HG02981 (cell line): ENCODE data around the gene NUDT6.
"Not testable (repeated sequence)": the region's sequence is repeated elsewhere in the genome, so short reads cannot be mapped to it uniquely, and the experiment has no call there.

Source experiments
- ATAC-seq: cut with Tn5 transposase; IDR thresholded peaks from one replicate; pipeline ENCODE4 v1.9.1; 2021; ENCODE audit warnings: mild to moderate bottlenecking, moderate library complexity; ENCODE audit not compliant: unreplicated experiment

NUDT6 gene, protein sequence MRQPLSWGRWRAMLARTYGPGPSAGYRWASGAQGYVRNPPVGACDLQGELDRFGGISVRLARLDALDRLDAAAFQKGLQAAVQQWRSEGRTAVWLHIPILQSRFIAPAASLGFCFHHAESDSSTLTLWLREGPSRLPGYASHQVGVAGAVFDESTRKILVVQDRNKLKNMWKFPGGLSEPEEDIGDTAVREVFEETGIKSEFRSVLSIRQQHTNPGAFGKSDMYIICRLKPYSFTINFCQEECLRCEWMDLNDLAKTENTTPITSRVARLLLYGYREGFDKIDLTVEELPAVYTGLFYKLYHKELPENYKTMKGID

DNA sequence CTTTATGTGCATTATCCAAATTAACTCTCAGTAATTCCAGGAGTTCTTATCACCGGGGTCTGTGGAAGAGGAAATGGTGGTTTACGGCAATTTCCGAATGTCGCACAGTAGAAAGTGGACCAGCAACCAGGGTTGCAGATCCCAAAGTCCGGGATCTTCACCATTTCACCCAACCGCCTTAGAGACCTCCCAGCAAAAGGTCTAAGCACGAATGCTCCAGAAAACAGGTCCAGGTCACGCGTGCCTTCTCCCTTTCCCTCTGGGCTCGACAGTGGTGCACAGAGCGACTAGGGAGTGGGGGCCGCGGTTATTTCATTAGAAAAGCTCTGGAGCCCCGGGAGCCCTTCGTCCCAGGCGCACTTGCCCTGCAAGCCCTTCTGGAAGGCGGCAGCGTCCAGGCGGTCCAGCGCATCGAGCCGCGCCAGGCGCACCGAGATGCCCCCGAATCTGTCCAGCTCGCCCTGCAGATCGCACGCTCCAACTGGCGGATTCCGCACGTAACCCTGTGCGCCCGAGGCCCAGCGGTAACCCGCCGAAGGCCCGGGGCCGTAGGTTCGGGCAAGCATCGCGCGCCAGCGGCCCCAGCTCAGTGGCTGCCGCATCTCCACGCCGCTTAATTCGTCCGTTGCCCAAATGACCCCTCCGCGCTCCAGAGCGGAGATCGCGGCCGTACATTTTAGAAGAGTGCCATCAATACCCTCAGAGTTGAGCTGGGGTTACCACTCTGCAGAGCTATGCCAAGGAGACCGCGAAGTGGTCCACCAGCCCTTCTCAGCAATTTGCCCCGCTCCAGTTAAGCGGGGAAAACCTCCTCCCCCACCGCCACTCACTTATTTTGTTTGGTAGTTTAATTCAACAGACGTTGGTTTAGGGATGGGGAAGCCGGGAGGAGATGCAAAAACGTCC, at the start of gene NUDT6:
TSS of gene NUDT6 (minus strand) at position 627 of the 906 bp plus-strand sequence. CDS start at position 602, 25 bp downstream.
- ATAC-seq = peak; percentile 57

DNA sequence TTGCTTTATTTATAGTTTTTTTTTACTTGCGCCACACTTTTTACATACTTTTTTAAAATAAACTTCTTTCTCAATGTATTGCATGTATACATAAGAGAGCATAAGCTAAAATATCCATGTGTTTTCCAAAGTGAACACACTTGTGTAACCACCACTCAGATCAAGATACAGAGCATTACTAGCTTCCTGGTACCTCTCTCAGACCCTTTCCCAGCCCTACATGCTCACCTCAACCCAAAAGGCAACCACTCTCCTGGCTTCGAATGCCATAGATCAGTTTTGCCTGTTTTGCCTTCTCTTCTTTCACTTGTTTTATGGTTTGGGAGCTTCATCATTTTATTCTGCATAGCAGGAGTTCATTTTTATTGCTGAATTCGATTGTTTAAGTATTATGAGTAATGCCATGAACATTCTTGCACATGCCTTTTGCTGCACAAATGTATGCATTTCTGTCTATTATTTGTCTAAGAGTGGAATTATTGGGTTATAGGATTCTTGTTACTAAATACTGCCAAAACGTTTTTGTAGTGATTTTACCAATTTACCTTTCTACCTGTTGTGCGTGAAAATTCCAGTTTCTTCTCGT, 45.9 kb upstream of the NUDT6 start:
- ATAC-seq = no peak

DNA sequence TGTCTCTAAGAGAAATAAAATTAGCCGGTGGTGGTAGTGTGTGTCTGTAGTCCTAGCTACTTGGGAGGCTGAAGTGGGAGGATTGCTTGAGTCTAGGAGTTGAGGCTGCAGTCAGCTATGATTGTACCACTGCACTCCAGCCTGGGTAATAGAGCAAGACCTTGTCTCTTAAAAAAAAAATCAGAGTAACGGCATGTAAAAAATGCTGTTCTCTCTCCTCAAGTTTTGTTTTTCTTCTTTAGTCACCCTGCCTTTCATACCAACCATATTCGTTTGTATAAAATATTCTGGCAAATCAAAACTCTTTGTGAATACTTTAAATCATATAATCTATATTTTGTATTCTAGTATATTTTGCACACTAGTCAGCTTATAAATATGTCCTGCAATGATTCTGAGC, 44.8 kb upstream of the NUDT6 start:
- ATAC-seq = no peak

DNA sequence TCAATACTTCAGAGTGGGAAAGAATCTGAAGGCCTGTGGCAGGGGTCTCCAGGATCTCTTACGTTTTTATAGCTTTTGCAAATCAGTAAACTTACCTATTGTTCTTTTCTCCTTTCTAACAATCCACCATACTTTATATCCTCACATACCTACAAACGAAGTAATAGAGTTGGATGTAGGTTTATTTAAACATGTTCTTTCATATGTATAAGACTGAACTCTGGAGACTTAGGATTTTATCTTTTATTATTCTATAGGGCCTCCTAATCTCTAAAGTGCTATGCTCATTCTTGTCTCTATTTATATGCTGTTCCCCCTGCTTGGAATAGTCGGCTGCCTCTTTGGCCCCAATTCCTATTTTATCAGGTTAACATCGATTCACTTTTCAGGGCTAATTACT, 43.8 kb upstream of the NUDT6 start:
- ATAC-seq = no peak

DNA sequence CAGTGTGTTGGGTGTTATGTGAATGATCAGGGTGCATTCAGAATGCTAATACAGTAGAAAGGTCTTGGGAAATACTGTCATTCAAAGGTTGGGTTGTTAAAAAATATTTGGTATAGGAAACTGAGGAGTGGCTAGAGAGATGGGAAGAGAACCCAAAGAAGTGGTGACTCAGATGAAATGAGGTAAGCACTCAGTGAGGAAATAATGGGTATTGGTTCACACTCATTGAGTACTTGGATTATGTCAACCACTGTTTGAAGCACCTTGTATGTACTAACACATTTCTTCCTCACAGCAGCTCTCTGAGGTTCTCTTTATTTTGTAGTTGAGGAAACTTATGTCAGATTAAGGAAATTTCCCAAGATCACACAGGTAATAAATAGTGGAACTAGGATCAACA, 40.8 kb upstream of the NUDT6 start:
- no peak for ATAC-seq

DNA sequence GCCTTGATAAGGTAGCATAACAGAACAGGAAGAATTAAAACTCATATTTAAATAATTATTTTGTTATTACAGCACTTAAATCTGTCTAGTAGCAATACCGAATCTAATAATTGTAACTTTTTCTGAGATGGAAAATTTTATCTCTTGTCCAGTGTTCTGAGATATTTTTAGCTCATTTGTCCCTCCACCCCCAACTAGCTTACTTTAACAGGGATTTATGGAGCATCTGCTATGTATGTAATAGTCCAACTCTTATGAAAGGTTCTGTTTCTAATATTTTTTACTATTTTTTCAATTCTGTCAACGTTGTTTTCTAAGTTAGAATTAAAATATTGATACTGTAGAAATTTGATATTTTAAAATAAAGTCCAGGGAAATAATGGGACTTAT, 38.2 kb upstream of the NUDT6 start:
- ATAC-seq = no peak

DNA sequence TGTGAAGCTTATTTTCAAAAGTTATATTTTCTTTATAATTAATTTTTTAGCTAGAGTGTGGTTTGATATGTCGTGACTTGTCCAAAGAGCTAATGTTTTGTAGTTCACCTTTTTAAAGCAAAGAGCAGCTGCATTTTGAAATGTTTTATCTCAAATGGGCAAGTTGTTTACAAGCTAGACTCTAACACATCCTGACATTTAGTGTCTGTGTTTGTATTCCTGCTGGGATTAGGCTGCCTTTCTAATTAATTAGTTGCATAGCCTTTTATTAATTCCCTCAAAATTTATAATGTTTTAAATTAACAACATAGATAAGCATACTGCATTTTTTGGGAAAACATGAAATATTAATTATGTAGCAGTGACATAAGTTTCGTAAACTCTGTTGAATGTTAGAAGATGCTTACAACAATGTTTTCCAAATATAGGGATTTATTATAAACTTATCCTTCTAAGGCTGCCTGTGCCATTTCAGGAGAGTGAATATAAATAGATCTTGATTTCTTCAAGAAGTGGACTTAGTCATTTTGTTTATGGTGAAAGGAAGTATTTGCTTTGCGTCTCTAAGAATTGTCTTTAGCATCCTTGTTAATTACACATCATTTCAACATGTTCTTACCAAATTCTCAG, 37.7 kb upstream of the NUDT6 start:
- no peak for ATAC-seq

DNA sequence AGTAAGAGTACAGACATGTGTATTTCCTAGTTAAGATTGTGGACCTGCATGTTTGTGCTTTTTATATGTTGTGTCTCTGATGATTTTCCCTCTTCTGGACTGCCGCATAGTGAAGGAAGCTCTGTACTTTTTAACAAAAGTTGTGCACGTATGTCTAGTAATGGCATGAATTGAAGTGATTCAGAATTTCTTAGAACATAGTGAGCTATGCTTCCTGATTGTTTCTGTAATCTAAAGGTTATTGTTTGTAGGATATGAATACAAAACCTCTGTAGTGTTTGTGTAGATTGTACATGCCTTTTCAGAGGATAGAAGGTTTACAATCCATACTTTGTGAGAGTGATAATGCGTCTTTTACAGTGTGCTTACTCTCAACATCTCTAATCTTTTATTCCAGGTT, 37.0 kb upstream of the NUDT6 start:
- no peak for ATAC-seq

DNA sequence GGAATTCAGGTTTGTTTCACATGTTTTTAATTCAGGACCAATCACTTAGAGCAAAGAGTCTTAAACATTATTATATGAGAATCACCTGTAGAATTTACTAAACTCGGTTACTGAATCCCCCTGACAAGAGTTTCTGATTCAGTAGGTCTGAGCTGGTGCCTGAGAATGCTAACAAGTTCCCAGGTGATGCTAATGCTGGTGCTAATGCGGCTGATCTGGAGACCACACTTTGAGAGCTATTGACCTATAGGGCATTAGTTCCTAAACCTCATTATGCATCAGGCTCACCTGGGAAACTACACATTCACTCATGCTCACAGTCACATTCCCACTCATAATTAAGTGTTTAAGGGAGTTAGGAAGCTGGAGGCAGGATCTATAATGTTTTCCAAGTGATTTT, 36.1 kb upstream of the NUDT6 start:
- ATAC-seq = no peak

DNA sequence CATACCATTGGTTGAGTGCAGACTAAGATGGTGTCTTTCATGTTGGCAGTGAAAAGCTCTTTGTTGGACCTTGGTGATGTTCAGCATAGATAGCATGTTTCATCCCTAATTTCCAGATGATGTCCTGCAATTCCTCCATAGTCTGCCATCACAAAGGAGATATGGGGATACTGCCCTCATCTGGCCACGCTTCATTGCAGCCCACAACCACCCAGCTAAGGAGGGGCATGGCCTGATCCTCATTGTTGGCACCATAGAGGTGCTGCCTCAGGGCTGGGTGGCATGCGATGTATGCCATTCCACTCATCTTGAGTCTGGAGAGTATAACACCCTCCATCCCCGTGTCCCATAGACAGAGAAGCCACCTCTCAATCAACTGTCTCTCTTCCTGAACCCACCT, 31.5 kb upstream of the NUDT6 start:
- no peak for ATAC-seq

DNA sequence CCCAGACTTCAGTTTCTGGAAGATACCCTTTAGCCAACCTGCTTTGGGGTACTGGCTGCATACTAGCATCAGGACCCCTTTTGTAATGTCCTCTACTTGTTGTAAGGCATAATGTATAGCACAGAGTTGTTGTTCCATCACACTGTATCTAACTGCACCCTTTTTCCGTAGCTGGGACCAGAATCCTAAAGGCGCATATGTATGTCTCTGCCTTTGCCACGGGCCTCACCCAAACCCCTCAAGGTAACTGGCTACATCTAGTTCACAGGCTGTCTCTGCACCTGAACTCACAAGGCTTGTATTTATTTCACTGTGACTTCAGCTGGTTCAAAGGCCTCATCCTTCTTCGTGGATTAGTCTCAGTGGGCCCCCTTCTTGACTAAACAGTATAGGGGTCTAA, 29.6 kb upstream of the NUDT6 start:
- ATAC-seq = no peak

DNA sequence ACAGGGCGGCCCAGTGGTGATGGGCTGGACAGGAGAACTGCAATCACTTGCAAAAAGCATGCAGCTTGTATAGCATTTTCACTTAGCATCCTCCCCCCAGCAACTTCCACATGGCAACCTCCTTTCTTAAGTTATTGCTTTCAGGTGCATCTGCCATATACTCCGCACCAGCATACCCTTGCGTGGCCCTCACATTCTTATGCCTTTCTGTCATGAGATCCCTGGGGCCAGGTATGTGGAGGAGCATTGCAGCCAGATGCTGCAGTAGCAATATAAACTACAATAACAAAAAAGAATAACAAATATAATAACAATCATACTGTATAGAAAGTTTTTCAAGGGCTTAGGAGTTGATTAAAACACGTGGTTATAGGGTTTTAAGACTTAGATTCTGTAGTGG, 26.3 kb upstream of the NUDT6 start:
- ATAC-seq = no peak

DNA sequence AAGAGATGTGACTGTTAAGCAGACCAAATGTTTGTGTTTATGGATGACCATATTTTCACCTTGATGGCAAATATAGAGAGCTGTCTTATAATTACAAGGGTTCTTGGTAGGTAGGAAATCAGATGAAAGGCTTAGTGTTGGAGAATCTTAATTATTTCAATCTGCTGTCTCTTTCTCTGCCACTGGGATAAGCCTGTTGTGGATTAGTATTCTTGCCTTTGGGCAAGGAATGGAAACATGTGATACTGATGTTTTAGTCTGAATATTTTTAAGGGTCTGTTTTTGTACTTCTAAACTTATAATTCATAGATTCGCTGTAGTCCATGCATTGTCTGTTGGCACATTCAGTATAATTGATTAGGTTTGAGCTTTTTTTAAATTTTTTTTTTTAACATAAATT, 23.7 kb upstream of the NUDT6 start:
- no peak for ATAC-seq

DNA sequence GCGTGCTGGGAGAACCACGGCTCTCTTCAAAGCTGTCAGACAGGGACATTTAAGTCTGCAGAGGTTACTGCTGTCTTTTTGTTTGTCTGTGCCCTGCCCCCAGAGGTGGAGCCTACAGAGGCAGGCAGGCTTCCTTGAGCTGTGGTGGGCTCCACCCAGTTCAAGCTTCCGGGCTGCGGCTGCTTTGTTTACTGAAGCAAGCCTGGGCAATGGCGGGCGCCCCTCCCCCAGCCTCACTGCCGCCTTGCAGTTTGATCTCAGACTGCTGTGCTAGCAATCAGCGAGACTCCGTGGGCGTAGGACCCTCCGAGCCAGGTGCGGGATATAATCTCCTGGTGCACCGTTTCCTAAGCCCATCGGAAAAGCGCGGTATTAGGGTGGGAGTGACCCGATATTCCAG, 22.7 kb upstream of the NUDT6 start:
- not testable (repeated sequence) for ATAC-seq

DNA sequence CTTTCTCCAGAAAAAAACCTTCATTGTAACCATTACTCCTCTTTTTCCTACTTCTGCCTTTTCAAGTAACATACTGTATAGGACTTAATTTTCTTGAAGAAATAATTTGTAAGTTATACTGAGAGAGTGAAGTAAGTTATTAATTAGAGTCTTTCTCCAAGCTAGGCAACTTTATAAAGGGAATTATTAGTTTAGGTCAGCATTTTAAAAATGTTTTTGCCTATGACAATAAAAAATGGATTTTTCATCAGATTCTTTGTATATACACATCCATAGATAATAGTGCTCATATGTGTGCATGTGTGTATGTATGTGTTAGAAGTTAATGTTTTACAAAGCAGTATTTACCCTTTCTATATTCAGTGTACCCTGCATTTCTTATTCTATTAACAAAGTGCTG, 10.4 kb upstream of the NUDT6 start:
- no peak for ATAC-seq

DNA sequence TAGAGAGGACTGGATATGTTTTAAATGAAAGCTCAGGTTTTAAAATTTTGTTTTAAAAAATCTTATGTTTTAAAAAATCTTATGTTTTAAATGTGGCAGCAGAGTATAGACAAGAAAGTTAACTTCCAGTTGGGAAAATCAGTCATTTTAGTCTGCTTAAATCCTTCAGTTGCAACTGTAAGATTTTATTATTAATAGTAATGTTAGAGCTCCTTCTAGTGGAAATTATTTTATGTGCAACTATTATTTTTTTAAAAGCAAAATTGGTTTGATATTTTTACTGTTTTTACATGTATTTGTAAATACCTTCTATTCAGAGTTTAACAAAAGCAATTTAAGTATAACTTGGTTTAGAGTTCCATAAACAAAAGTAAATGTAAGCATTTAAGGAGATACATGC, 8.5 kb upstream of the NUDT6 start:
- ATAC-seq = no peak

DNA sequence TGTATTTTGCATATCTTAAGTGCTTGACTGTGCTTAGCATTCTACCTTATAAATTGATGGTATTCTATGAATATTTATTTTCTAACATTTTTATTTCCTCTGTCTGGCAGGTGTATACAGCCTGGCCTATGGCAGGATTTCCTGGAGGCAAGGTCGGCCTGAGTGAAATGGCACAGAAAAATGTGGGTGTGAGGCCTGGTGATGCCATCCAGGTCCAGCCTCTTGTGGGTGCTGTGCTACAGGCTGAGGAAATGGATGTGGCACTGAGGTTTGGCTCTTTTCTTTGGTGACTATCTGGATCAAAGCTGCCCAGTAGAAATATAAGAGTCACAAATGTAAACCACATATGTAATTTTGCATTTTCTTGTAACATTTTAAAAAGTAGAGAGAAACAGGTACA, 6.5 kb upstream of the NUDT6 start:
- ATAC-seq = no peak

DNA sequence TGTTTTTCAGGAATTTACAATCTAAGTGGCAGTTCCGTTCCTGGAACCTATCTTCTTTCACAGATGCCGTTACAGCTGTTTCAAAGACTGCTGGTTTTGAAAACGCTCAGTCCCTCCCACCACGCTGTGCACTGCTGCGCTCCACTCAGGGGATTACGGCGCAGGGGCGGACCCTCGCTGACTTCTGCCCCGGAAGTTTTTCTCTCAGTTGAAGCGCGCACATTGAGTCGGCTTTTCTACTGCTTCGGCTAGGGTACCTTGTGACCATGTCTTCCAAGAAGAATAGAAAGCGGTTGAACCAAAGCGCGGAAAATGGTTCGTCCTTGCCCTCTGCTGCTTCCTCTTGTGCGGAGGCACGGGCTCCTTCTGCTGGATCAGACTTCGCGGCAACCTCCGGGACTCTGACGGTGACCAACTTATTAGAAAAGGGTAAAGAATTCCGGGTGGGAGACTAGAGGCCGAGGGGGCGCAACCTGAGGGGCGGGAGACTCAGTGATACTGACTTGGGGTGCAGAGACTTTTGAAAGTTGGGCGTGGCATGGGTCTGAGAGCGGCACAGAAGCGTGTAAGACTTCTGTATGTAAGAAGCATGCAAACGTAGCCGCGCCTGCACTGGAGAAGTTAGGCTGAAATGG, 597 bp upstream of the NUDT6 start:
- peak; percentile 95 for ATAC-seq

DNA sequence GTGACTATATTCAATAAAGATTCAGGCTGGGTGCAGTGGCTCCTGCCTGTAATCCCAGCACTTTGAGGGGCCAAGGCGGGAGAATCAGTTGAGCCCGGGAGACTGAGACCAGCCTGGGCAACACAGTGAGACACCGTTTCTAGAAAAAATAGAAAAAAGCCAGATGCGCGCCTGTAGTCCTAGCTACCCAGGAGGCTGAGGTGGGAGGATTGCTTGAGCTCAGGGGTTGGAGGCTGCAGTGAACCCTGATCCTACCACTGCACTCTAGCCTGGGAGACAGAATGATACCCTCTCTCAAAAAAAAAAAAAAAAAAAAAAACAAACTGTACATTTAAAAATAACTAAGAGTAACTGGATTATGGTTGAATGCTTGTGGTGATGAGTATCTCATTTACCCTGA, 1.1 kb downstream of the NUDT6 start:
- ATAC-seq = no peak

DNA sequence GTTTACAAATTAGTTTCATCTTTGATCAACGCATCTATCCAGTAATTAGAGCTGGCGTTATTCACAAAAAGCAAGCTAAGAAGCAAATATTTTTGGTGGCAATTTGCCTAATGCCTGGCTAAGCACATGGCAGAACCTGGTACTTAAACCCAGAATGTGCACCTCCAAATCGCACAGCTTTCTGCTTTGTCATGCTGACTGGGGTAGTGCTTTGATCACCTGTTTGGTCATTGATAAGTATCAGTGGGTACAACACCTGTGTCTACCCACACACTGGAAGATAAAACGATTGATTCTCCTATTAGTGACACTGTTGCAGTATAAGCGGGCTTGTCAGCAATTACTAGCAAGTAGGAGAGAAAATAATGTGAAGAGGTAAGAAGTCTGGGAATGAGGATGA, 1.9 kb downstream of the NUDT6 start:
- no peak for ATAC-seq

DNA sequence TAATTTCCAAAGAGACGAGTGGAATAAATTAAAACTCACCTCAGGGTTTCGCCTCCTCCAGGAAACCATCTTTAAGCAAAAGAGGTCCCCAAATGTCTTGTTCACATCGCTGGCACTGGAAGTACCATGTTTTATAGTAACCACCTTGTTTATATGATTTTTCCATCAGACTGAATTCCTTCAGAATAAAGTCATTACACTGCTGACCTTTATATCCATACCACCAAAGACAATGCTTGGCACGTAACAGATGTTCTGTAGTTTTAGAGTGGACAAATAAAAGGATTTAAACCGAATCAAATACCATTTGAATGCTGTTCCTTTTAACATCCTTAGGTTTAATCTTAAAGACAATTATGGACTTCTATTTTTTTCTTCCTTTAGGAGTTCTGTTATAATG, 4.7 kb downstream of the NUDT6 start:
- ATAC-seq = no peak
